MM.1S (cell line): ENCODE results near the gene MYL12A.

Experiments used
- EZH2phosphoT487 ChIP-seq: fragments of 300-600 bp; sonication (generic); IDR thresholded peaks from 2 replicates; pipeline ENCODE4 v1.6.1; 2018; ENCODE audit warnings: antibody characterized with exemption, low read length
- TF ChIP-seq, protein P1 (sequence below): fragments of 300-600 bp; sonication (generic); IDR thresholded peaks from 2 replicates; pipeline ENCODE4 v1.5.1; 2016; ENCODE audit warnings: antibody characterized with exemption, low read length, mixed read lengths

DNA sequence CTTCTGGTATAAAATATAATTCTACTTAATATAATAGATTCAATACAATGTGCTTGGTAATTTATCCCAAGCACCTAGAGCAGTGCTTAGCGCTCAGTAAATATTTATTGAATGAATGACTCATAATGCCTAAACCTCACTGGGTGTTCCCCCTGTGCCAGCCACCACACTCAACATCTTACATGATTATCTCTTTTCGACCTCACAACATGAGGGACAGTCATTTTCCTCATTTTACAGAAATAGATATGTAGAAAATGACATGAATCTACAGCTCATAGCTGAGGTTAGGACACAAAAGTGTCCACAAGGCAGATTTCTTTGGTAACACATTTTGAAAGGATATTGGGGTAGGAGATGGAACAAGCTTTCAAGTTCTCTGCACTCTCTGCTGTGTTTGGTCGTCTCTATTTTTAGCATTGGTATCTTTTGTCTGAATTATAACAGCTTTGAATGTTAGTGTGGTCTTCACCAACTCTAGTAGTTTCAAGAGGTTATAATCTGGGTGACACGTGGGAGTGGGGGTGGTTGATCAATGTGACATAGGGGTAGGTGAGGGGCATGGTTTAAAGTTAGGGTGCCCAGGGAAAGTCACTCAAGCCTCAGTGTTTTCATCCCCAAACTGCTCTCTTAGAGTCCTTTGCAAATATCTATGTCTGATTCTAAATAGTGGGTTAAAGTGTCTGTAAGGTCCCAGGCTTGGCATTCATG, 37.6 kb upstream of the MYL12A start:
- TF ChIP-seq, protein P1, sequence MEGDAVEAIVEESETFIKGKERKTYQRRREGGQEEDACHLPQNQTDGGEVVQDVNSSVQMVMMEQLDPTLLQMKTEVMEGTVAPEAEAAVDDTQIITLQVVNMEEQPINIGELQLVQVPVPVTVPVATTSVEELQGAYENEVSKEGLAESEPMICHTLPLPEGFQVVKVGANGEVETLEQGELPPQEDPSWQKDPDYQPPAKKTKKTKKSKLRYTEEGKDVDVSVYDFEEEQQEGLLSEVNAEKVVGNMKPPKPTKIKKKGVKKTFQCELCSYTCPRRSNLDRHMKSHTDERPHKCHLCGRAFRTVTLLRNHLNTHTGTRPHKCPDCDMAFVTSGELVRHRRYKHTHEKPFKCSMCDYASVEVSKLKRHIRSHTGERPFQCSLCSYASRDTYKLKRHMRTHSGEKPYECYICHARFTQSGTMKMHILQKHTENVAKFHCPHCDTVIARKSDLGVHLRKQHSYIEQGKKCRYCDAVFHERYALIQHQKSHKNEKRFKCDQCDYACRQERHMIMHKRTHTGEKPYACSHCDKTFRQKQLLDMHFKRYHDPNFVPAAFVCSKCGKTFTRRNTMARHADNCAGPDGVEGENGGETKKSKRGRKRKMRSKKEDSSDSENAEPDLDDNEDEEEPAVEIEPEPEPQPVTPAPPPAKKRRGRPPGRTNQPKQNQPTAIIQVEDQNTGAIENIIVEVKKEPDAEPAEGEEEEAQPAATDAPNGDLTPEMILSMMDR = no peak
- TF ChIP-seq EZH2phosphoT487 = no peak
